Activated CD4-positive, alpha-beta T cell treated with anti-CD3 and anti-CD28 coated beads, Interleukin-2, amount 50 U/mL, for 24 hours (primary cell): ENCODE measurements around the gene ANKFY1.

Source experiments
- DNase-seq, 2 donors: peaks; one replicate each; pipeline ENCODE4 v3.0.0-alpha.2; 2020; ENCODE audit warnings: low read depth in 1 of 2, low spot score in 1 of 2

Gene ANKFY1

GRCh38 chr17:4263282-4264215 lies at the start of gene ANKFY1:
ANKFY1 (minus strand) TSS chr17:4263979; CDS start chr17:4263941, 38 bp downstream.
- peak; percentile 96 for DNase-seq

- DNase-seq = no peak
Measured at GRCh38 chr17:4310354-4311060, 46.7 kb upstream of the ANKFY1 start.

- no peak for DNase-seq
Measured at GRCh38 chr17:4309897-4310296, 46.1 kb upstream of the ANKFY1 start.

- no peak for DNase-seq
Measured at GRCh38 chr17:4307179-4307930, 43.6 kb upstream of the ANKFY1 start.

GRCh38 chr17:4305224-4305623 lies 41.4 kb upstream of the ANKFY1 start:
- DNase-seq = no peak

GRCh38 chr17:4304417-4305027 lies 40.7 kb upstream of the ANKFY1 start:
- peak in 1 of 2 donors; percentile 51 for DNase-seq

- no peak for DNase-seq
Measured at GRCh38 chr17:4301066-4301465, 37.3 kb upstream of the ANKFY1 start.

GRCh38 chr17:4297351-4297750 lies 33.6 kb upstream of the ANKFY1 start:
- no peak for DNase-seq

GRCh38 chr17:4295686-4296085 lies 31.9 kb upstream of the ANKFY1 start:
- no peak for DNase-seq

- DNase-seq = no peak
Measured at GRCh38 chr17:4293572-4293971, 29.8 kb upstream of the ANKFY1 start.

GRCh38 chr17:4287710-4288109 lies 23.9 kb upstream of the ANKFY1 start:
- no peak for DNase-seq

GRCh38 chr17:4276514-4276913 lies 12.7 kb upstream of the ANKFY1 start:
- no peak for DNase-seq

- DNase-seq = no peak
Measured at GRCh38 chr17:4272972-4273368, 9.2 kb upstream of the ANKFY1 start.

- DNase-seq = no peak
Measured at GRCh38 chr17:4272213-4272971, 8.6 kb upstream of the ANKFY1 start.

GRCh38 chr17:4270736-4271135 lies 7.0 kb upstream of the ANKFY1 start:
- no peak for DNase-seq

GRCh38 chr17:4269915-4270314 lies 6.1 kb upstream of the ANKFY1 start:
- no peak for DNase-seq

GRCh38 chr17:4267402-4267801 lies 3.6 kb upstream of the ANKFY1 start:
- no peak for DNase-seq

- no peak for DNase-seq
Measured at GRCh38 chr17:4266550-4266949, 2.8 kb upstream of the ANKFY1 start.

- no peak for DNase-seq
Measured at GRCh38 chr17:4262703-4263102, 1.1 kb downstream of the ANKFY1 start.

- DNase-seq = no peak
Measured at GRCh38 chr17:4261452-4261851, 2.3 kb downstream of the ANKFY1 start.
